Activated T-helper 1 cell treated with anti-CD3 and anti-CD28 coated beads, Interleukin-12 subunit alpha, Interleukin-12 subunit beta, Interleukin-2, Interleukin-4 antibody, amounts not matched to agents 30 ng/mL and 10 ng/mL and 1 ng/mL, durations not matched to agents 14 hours and 24 hours and 36 hours (primary cell): Measurements from ENCODE around the gene FBXO36. TPM values are rescaled to one million over a fixed set of nuclear protein-coding genes. Genes with fewer than 3 reads are reported as not detected.
A peak's percentile ranks its signal among the peaks of the same experiment; 100 is the strongest.

Experiments
- DNase-seq: peaks from one replicate; pipeline ENCODE4 v3.0.0; 2021; ENCODE audit warnings: low spot score
- H3K27ac Mint-ChIP-seq: one replicate; pipeline ENCODE4 v1.8.0; 2021; ENCODE audit warnings: mild to moderate bottlenecking, mixed read lengths
- H3K27me3 Mint-ChIP-seq: one replicate; pipeline ENCODE4 v1.8.0; 2022; ENCODE audit warnings: mild to moderate bottlenecking, moderate library complexity, mixed read lengths; ENCODE audit not compliant: insufficient read depth
- H3K36me3 Mint-ChIP-seq: one replicate; pipeline ENCODE4 v1.8.0; 2021; ENCODE audit warnings: low read depth, mixed read lengths
- H3K4me1 Mint-ChIP-seq: one replicate; pipeline ENCODE4 v1.8.0; 2021; ENCODE audit warnings: low read depth, mixed read lengths
- H3K4me3 Mint-ChIP-seq: one replicate; pipeline ENCODE4 v1.8.0; 2021; ENCODE audit warnings: mild to moderate bottlenecking, moderate library complexity, mixed read lengths
- H3K9me3 Mint-ChIP-seq: one replicate; pipeline ENCODE4 v1.8.0; 2021; ENCODE audit warnings: mixed read lengths
- intact Hi-C: fragments of 100-400 bp; cut with micrococcal nuclease; formaldehyde crosslinking; loops from one replicate; pipeline ENCODE4 v1.15.1; 2024
- total RNA-seq: library from RNA; stranded (reverse); gene quantifications from 2 replicates; pipeline ENCODE4 v1.2.3, GENCODE V29; 2022

FBXO36 gene
- 0.31 and 0.42 TPM in 2 replicates for total RNA-seq

- Mint-ChIP-seq H3K36me3 (peaks cover 16% of the 10 kb centered on the region), H3K4me1 (peaks cover 36% of the 10 kb centered on the region), H3K9me3 (no peaks in the 10 kb centered on the region), H3K27ac (peak within 1 kb of the TSS; percentile 96), H3K4me3 (peak within 1 kb of the TSS; percentile 97), H3K27me3 (no peaks in the 10 kb centered on the region)
- intact Hi-C loops, result loop anchor here (1.0 to 10.0 kb wide), 7 partner anchors 100 to 1858 kb away; partner anchors contain the start of genes NCL, PDE6D, PSMD1 and SLC16A14
- peak; percentile 83 for DNase-seq
Observed at GRCh38 chr2:229922449-229923386, at the start of gene FBXO36. TSS of gene FBXO36 (plus strand) at chr2:229922503. CDS start at chr2:229922514, 11 bp downstream.

DNA sequence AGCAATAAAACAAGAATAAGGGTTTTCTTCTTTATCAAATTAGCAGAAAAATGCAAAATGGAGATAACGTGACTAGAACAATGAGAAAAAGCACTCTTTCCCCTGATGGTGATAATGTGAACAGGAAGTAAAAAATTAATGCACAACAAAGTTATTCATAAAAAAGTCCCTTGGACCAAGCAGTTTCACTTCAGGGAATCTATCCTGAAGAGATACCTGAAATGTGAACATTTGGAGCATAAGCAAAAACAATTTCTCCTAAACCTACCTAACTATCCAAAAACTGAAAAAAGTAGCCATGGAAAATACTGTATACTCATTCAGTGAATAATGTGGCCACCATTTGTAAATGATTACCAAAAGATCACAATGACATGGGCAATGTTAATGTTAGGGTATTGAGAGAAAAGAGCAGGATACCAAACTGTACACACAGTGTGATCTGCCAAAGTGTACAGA lies 49.2 kb upstream of the FBXO36 start:
- Mint-ChIP-seq H3K36me3 (peaks cover 42% of the 10 kb centered on the region), H3K4me1 (peaks cover 43% of the 10 kb centered on the region), H3K4me3 (no peak overlapping the region), H3K27ac (no peak overlapping the region), H3K9me3 (no peaks in the 10 kb centered on the region), H3K27me3 (no peaks in the 10 kb centered on the region)
- no peak for DNase-seq
- intact Hi-C loops, result loop anchor here (5.0 kb wide), 1 partner anchor 39 kb away; no protein-coding TSS in a partner anchor

- Mint-ChIP-seq H3K4me1 (peaks cover 29% of the 10 kb centered on the region), H3K27ac (no peak overlapping the region)
- intact Hi-C loops, result loop anchor here (5.0 kb wide), 1 partner anchor 38 kb away; no protein-coding TSS in a partner anchor
Observed at GRCh38 chr2:229874647-229875046, 47.7 kb upstream of the FBXO36 start.

DNA sequence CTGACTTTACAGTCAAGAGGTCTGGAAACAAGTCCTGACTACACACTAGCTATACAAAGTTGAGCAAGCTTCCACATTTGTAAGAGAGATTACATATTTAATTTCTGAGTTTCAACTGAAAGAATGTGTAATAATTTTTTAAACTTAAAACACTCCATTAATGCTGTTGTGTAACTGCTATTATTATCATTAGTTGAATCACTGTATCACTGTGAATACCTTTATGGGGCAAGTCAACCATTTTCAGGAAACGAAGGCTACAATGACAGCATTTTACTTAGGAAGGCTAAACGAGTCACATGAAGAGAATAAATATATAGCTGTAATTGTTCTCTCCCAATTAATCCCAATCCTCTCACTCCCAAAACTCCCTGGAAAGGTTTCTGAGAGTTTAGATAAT lies 46.8 kb upstream of the FBXO36 start:
- H3K4me1 Mint-ChIP-seq, result peaks cover 26% of the 10 kb centered on the region
- intact Hi-C loops, result no loop called here
- H3K36me3 Mint-ChIP-seq, result peaks cover 32% of the 10 kb centered on the region

More at GRCh38 chr2:229874647-229875046, 47.7 kb upstream of the FBXO36 start:
- no peaks in the 10 kb centered on the region for H3K27me3 Mint-ChIP-seq
- DNase-seq, result no peak
- no peak overlapping the region for H3K4me3 Mint-ChIP-seq
- peaks cover 39% of the 10 kb centered on the region for H3K36me3 Mint-ChIP-seq
- H3K9me3 Mint-ChIP-seq, result no peaks in the 10 kb centered on the region

DNA sequence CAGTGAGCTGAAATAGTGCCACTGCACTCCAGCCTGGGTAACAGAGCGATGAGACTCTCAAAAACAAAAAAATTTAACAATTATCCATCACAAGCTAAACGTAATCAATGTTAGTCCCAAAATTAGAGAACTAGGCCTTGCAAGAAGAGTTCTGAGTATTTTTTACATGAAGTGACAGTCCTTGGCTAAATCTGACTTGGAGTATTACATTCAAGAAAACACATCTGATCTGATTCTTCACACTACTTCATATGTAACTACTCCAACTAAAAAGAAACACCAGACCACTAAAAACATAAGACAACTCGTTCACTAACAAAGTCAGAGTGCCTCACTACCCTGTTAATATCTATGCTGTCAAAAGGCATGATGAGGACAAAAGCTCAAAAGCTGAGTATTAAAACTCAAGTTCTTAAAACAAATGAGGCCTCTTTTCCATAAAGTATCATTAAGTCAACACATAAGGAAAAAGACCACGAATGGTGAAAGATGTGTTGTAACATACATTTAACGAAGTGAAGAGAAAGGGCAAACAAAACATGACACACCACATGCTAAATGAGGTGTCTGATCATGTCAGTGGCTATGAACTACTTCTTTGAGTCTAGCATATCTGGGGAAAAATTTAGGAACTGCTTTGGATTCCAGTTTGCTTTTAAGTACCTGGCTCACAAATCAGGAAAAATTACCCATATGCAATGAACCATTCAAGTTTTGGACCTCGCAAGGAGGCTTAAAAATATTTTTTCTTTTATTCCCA lies 42.9 kb upstream of the FBXO36 start:
- intact Hi-C loops, result no loop called here
- peaks cover 23% of the 10 kb centered on the region for H3K4me1 Mint-ChIP-seq
- no peak for DNase-seq
- H3K36me3 Mint-ChIP-seq, result peaks cover 18% of the 10 kb centered on the region
- no peaks in the 10 kb centered on the region for H3K9me3 Mint-ChIP-seq
- no peak overlapping the region for H3K4me3 Mint-ChIP-seq
- no peaks in the 10 kb centered on the region for H3K27me3 Mint-ChIP-seq
- no peak overlapping the region for H3K27ac Mint-ChIP-seq

More for the DNA sequence above, 46.8 kb upstream of the FBXO36 start:
- Mint-ChIP-seq H3K4me3 (no peak overlapping the region), H3K9me3 (no peaks in the 10 kb centered on the region), H3K27ac (no peak overlapping the region), H3K27me3 (no peaks in the 10 kb centered on the region)
- no peak for DNase-seq

DNA sequence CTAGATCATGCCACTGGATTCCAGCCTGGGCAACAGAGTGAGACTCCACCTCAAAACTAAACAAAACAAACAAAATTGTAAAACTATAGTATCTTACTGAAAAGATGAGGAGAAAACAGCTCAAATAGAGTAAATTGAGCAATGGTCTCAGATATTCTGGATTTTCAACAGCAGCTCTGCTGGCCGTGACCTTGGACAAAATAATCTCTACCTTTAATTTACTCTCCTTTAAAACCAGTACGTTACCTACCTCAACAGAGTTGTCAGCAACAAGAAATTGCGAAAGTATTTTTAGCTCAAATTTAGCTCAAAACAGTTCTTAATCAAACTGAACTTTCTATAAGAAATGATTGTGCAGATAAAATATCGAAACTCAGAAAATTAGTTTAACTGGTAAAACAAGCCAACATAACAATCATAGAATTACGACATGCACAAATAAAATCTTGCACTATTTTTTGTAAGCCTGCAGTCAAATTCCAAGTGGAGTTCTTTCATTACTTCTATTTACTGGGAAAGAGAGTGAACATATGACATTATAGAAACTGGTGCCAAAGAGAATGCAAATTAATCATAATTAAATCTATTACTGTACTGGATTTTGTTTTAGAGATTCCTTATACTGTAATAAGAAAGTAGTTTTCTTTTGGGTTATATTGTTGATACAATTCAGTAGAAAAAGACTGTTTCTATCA lies 41.3 kb upstream of the FBXO36 start:
- H3K27ac Mint-ChIP-seq, result no peak overlapping the region
- no peak for DNase-seq
- intact Hi-C loops, result no loop called here
- no peaks in the 10 kb centered on the region for H3K27me3 Mint-ChIP-seq
- H3K4me1 Mint-ChIP-seq, result peaks cover 26% of the 10 kb centered on the region
- no peaks in the 10 kb centered on the region for H3K9me3 Mint-ChIP-seq
- H3K36me3 Mint-ChIP-seq, result peaks cover 14% of the 10 kb centered on the region
- no peak overlapping the region for H3K4me3 Mint-ChIP-seq

GRCh38 chr2:229882583-229882982 lies 39.7 kb upstream of the FBXO36 start:
- Mint-ChIP-seq H3K36me3 (peaks cover 12% of the 10 kb centered on the region), H3K9me3 (no peaks in the 10 kb centered on the region), H3K27ac (no peak overlapping the region), H3K4me3 (no peak overlapping the region), H3K27me3 (no peaks in the 10 kb centered on the region), H3K4me1 (peaks cover 26% of the 10 kb centered on the region)
- intact Hi-C loops, result no loop called here
- no peak for DNase-seq

GRCh38 chr2:229884775-229885699 lies 37.3 kb upstream of the FBXO36 start:
- Mint-ChIP-seq H3K27me3 (no peaks in the 10 kb centered on the region), H3K36me3 (peaks cover 7% of the 10 kb centered on the region), H3K9me3 (no peaks in the 10 kb centered on the region), H3K27ac (no peak overlapping the region), H3K4me3 (no peak overlapping the region), H3K4me1 (peaks cover 31% of the 10 kb centered on the region)
- no peak for DNase-seq
- intact Hi-C loops, result loop anchor here (5.0 kb wide), 1 partner anchor 33 kb away; no protein-coding TSS in a partner anchor

DNA sequence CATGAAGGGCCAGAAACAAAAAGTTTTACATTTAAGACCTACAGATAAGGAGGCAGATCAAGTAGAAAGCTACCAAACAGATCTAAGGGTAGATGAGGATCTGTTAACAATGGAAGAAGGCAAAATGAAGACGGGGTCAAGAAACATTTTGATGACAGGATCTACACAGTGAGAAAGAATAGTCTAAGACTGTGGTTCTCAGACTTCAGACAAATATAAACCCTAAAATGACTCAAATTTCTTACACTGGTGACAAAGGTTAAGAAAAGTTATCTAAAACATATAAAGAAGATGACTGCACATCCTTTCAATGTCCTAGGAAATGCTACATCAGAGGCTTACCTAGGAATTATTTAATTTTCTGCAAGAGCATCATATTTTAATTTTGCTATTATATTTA lies 34.9 kb upstream of the FBXO36 start:
- no peak overlapping the region for H3K4me3 Mint-ChIP-seq
- no peaks in the 10 kb centered on the region for H3K27me3 Mint-ChIP-seq
- H3K27ac Mint-ChIP-seq, result no peak overlapping the region
- DNase-seq, result no peak
- H3K36me3 Mint-ChIP-seq, result peaks cover 10% of the 10 kb centered on the region
- intact Hi-C loops, result loop anchor here (5.0 kb wide), 1 partner anchor 35 kb away; no protein-coding TSS in a partner anchor
- H3K9me3 Mint-ChIP-seq, result no peaks in the 10 kb centered on the region
- H3K4me1 Mint-ChIP-seq, result peaks cover 23% of the 10 kb centered on the region

GRCh38 chr2:229888031-229888430 lies 34.3 kb upstream of the FBXO36 start:
- Mint-ChIP-seq H3K4me1 (peaks cover 21% of the 10 kb centered on the region), H3K36me3 (peaks cover 10% of the 10 kb centered on the region), H3K27ac (no peak overlapping the region), H3K27me3 (no peaks in the 10 kb centered on the region), H3K4me3 (no peak overlapping the region), H3K9me3 (no peaks in the 10 kb centered on the region)
- DNase-seq, result no peak
- intact Hi-C loops, result loop anchor here (5.0 kb wide), 1 partner anchor 36 kb away; no protein-coding TSS in a partner anchor

GRCh38 chr2:229889023-229889422 lies 33.3 kb upstream of the FBXO36 start:
- no peaks in the 10 kb centered on the region for H3K9me3 Mint-ChIP-seq
- H3K27ac Mint-ChIP-seq, result no peak overlapping the region
- H3K4me1 Mint-ChIP-seq, result peaks cover 23% of the 10 kb centered on the region
- H3K36me3 Mint-ChIP-seq, result peaks cover 16% of the 10 kb centered on the region
- H3K27me3 Mint-ChIP-seq, result no peaks in the 10 kb centered on the region
- H3K4me3 Mint-ChIP-seq, result no peak overlapping the region
- DNase-seq, result no peak
- intact Hi-C loops, result loop anchor here (5.0 kb wide), 1 partner anchor 37 kb away; no protein-coding TSS in a partner anchor
